ENCODE data around the gene KCNH5. TPM values are rescaled to one million over a fixed set of nuclear protein-coding genes. Genes with fewer than 3 reads are reported as not detected.

Gene KCNH5
- total RNA-seq, 2 experiments from 2014 or later: not detected

GRCh38 chr14:62711351-62712023 lies 333.8 kb downstream of the KCNH5 start:
- no peaks in the 10 kb centered on the region for H3K4me1 Mint-ChIP-seq (ENCODE audit: low read depth)
- TF ChIP-seq CTCF (IDR thresholded peaks at IDR 0.05): no peak
- POLR2A ChIA-PET: no interaction called here
- intact Hi-C loops (cut with micrococcal nuclease): no loop called here
- H3K27ac Mint-ChIP-seq: no peak overlapping the region
- no peak for ATAC-seq
- H3K9me3 Mint-ChIP-seq: peaks cover 2% of the 10 kb centered on the region
- CTCF ChIA-PET: no interaction called here
- no peaks in the 10 kb centered on the region for H3K27me3 Mint-ChIP-seq
- no peak overlapping the region for H3K4me3 Mint-ChIP-seq
- no peak for DNase-seq
- no peaks in the 10 kb centered on the region for H3K36me3 Mint-ChIP-seq (ENCODE audit: low read depth)

- peaks cover 2% of the 10 kb centered on the region for H3K9me3 Mint-ChIP-seq
- intact Hi-C loops (cut with micrococcal nuclease): no loop called here
- no peak for TF ChIP-seq CTCF (IDR thresholded peaks at IDR 0.05)
- DNase-seq (no peak), ATAC-seq (no peak)
- no peak overlapping the region for H3K27ac Mint-ChIP-seq
- H3K4me3 Mint-ChIP-seq: no peak overlapping the region
- no peaks in the 10 kb centered on the region for H3K36me3 Mint-ChIP-seq (ENCODE audit: low read depth)
- no peaks in the 10 kb centered on the region for H3K27me3 Mint-ChIP-seq
- ChIA-PET CTCF (no interaction called here), POLR2A (no interaction called here)
- no peaks in the 10 kb centered on the region for H3K4me1 Mint-ChIP-seq (ENCODE audit: low read depth)
These were observed 334.4 kb downstream of the KCNH5 start for GRCh38 chr14:62710811-62711210.

- Mint-ChIP-seq H3K4me1 (ENCODE audit: low read depth) (no peaks in the 10 kb centered on the region), H3K4me3 (no peak overlapping the region), H3K27me3 (no peaks in the 10 kb centered on the region), H3K36me3 (ENCODE audit: low read depth) (no peaks in the 10 kb centered on the region), H3K9me3 (peaks cover 2% of the 10 kb centered on the region), H3K27ac (no peak overlapping the region)
- ATAC-seq: no peak
- DNase-seq: no peak
- no peak for TF ChIP-seq CTCF (IDR thresholded peaks at IDR 0.05)
- ChIA-PET CTCF (no interaction called here), POLR2A (no interaction called here)
- intact Hi-C loops (cut with micrococcal nuclease): no loop called here
These were observed 335.5 kb downstream of the KCNH5 start for GRCh38 chr14:62709773-62710172.

- ATAC-seq (no peak), DNase-seq (no peak)
- Mint-ChIP-seq H3K4me3 (no peak overlapping the region), H3K27me3 (no peaks in the 10 kb centered on the region), H3K27ac (no peak overlapping the region), H3K4me1 (ENCODE audit: low read depth) (no peaks in the 10 kb centered on the region), H3K36me3 (ENCODE audit: low read depth) (no peaks in the 10 kb centered on the region), H3K9me3 (peaks cover 2% of the 10 kb centered on the region)
- intact Hi-C loops (cut with micrococcal nuclease): no loop called here
- POLR2A ChIA-PET: no interaction called here
- TF ChIP-seq CTCF (IDR thresholded peaks at IDR 0.05): no peak
- CTCF ChIA-PET: no interaction called here
These were observed 339.0 kb downstream of the KCNH5 start for GRCh38 chr14:62706217-62706616.

- H3K36me3 Mint-ChIP-seq (ENCODE audit: low read depth): no peaks in the 10 kb centered on the region
- intact Hi-C loops (cut with micrococcal nuclease): no loop called here
- H3K4me3 Mint-ChIP-seq: no peak overlapping the region
- no peak for ATAC-seq
- no peak for TF ChIP-seq CTCF (IDR thresholded peaks at IDR 0.05)
- CTCF ChIA-PET: no interaction called here
- H3K4me1 Mint-ChIP-seq (ENCODE audit: low read depth): no peaks in the 10 kb centered on the region
- no peaks in the 10 kb centered on the region for H3K27me3 Mint-ChIP-seq
- DNase-seq: no peak
- no peak overlapping the region for H3K27ac Mint-ChIP-seq
- POLR2A ChIA-PET: no interaction called here
- H3K9me3 Mint-ChIP-seq: no peaks in the 10 kb centered on the region
These were observed 347.8 kb downstream of the KCNH5 start for GRCh38 chr14:62697461-62697860.

All from activated CD8-positive, alpha-beta T cell treated with anti-CD3 and anti-CD28 coated beads for 36 hours (primary cell).